ENCODE results near the gene AACS. TPM values are rescaled to one million over a fixed set of nuclear protein-coding genes. Genes with fewer than 3 reads are reported as not detected.

The AACS gene
- total and polyA plus RNA-seq, 2 experiments from 2014 or later = 24.2 to 33.2 TPM

GRCh38 chr12:125149160-125150108, 84.2 kb downstream of the AACS start:
- Histone ChIP-seq H3K27me3 (no peaks in the 10 kb centered on the region), H3K4me1 (ENCODE audit: insufficient read depth) (no peaks in the 10 kb centered on the region), H4K20me1 (ENCODE audit: insufficient read depth, poor library complexity, severe bottlenecking) (no peaks in the 10 kb centered on the region), H3K4me3 (no peak overlapping the region), H3K79me2 (no peaks in the 10 kb centered on the region), H3K36me3 (replicated peaks; ENCODE audit: insufficient read depth, low read depth) (no peaks in the 10 kb centered on the region), H2AFZ (no peak overlapping the region), H3K9me3 (ENCODE audit: low read depth) (no peaks in the 10 kb centered on the region), H3K4me2 (no peak overlapping the region), H3K27ac (no peak overlapping the region), H3K9me2 (replicated peaks; ENCODE audit: insufficient read depth) (no peaks in the 10 kb centered on the region)
- TF ChIP-seq EZH2 (IDR thresholded peaks at IDR 0.05; ENCODE audit: borderline replicate concordance) = no peak
- TF ChIP-seq CTCF (IDR thresholded peaks at IDR 0.05; ENCODE audit: poor library complexity) = no peak
- no peak for TF ChIP-seq EZH2phosphoT487 (IDR thresholded peaks at IDR 0.05; ENCODE audit: low read depth, severe bottlenecking, unreplicated experiment)
- WGBS (ENCODE audit: low lambda C conversion rate, missing lambda C conversion rate) = 92% methylated on average over 11 of the region's 11 CpGs
- no peak for DNase-seq (ENCODE audit: low spot score)

- no peaks in the 10 kb centered on the region for H3K79me2 ChIP-seq
- no peak for DNase-seq (ENCODE audit: low spot score)
- no peaks in the 10 kb centered on the region for H3K9me3 ChIP-seq (ENCODE audit: low read depth)
- no peak overlapping the region for H3K27ac ChIP-seq
- TF ChIP-seq EZH2 (IDR thresholded peaks at IDR 0.05; ENCODE audit: borderline replicate concordance) = no peak
- TF ChIP-seq EZH2phosphoT487 (IDR thresholded peaks at IDR 0.05; ENCODE audit: low read depth, severe bottlenecking, unreplicated experiment) = no peak
- 92% methylated on average over 9 of the region's 9 CpGs for WGBS (ENCODE audit: low lambda C conversion rate, missing lambda C conversion rate)
- no peak overlapping the region for H3K4me2 ChIP-seq
- no peak overlapping the region for H2AFZ ChIP-seq
- no peaks in the 10 kb centered on the region for H3K4me1 ChIP-seq (ENCODE audit: insufficient read depth)
- no peaks in the 10 kb centered on the region for H4K20me1 ChIP-seq (ENCODE audit: insufficient read depth, poor library complexity, severe bottlenecking)
- no peaks in the 10 kb centered on the region for H3K9me2 ChIP-seq (replicated peaks; ENCODE audit: insufficient read depth)
- H3K4me3 ChIP-seq = no peak overlapping the region
- no peaks in the 10 kb centered on the region for H3K36me3 ChIP-seq (replicated peaks; ENCODE audit: insufficient read depth, low read depth)
- no peaks in the 10 kb centered on the region for H3K27me3 ChIP-seq
Observed at GRCh38 chr12:125151284-125151683, 86.0 kb downstream of the AACS start.

GRCh38 chr12:125152463-125152862, 87.2 kb downstream of the AACS start:
- H3K79me2 ChIP-seq = no peaks in the 10 kb centered on the region
- no peaks in the 10 kb centered on the region for H3K27me3 ChIP-seq
- no peak overlapping the region for H3K4me2 ChIP-seq
- H3K36me3 ChIP-seq (replicated peaks; ENCODE audit: insufficient read depth, low read depth) = no peaks in the 10 kb centered on the region
- no peak for DNase-seq (ENCODE audit: low spot score)
- H3K9me2 ChIP-seq (replicated peaks; ENCODE audit: insufficient read depth) = no peaks in the 10 kb centered on the region
- H3K4me3 ChIP-seq = no peak overlapping the region
- H4K20me1 ChIP-seq (ENCODE audit: insufficient read depth, poor library complexity, severe bottlenecking) = no peaks in the 10 kb centered on the region
- H3K27ac ChIP-seq = no peak overlapping the region
- H3K4me1 ChIP-seq (ENCODE audit: insufficient read depth) = no peaks in the 10 kb centered on the region
- 86% methylated on average over 7 of the region's 7 CpGs for WGBS (ENCODE audit: low lambda C conversion rate, missing lambda C conversion rate)
- no peak overlapping the region for H2AFZ ChIP-seq
- no peaks in the 10 kb centered on the region for H3K9me3 ChIP-seq (ENCODE audit: low read depth)
- TF ChIP-seq EZH2 (IDR thresholded peaks at IDR 0.05; ENCODE audit: borderline replicate concordance) (no peak), EZH2phosphoT487 (IDR thresholded peaks at IDR 0.05; ENCODE audit: low read depth, severe bottlenecking, unreplicated experiment) (no peak), CTCF (IDR thresholded peaks at IDR 0.05; ENCODE audit: poor library complexity) (no peak)

- H4K20me1 ChIP-seq (ENCODE audit: insufficient read depth, poor library complexity, severe bottlenecking) = no peaks in the 10 kb centered on the region
- no peaks in the 10 kb centered on the region for H3K36me3 ChIP-seq (replicated peaks; ENCODE audit: insufficient read depth, low read depth)
- WGBS (ENCODE audit: low lambda C conversion rate, missing lambda C conversion rate) = 82% methylated on average over 6 of the region's 6 CpGs
- no peaks in the 10 kb centered on the region for H3K27me3 ChIP-seq
- no peak overlapping the region for H3K4me2 ChIP-seq
- H3K27ac ChIP-seq = no peak overlapping the region
- H3K9me2 ChIP-seq (replicated peaks; ENCODE audit: insufficient read depth) = no peaks in the 10 kb centered on the region
- H3K4me3 ChIP-seq = no peak overlapping the region
- H3K9me3 ChIP-seq (ENCODE audit: low read depth) = no peaks in the 10 kb centered on the region
- TF ChIP-seq EZH2phosphoT487 (IDR thresholded peaks at IDR 0.05; ENCODE audit: low read depth, severe bottlenecking, unreplicated experiment) (no peak), EZH2 (IDR thresholded peaks at IDR 0.05; ENCODE audit: borderline replicate concordance) (no peak), CTCF (IDR thresholded peaks at IDR 0.05; ENCODE audit: poor library complexity) (no peak)
- no peak for DNase-seq (ENCODE audit: low spot score)
- H3K79me2 ChIP-seq = no peaks in the 10 kb centered on the region
- H2AFZ ChIP-seq = no peak overlapping the region
- H3K4me1 ChIP-seq (ENCODE audit: insufficient read depth) = no peaks in the 10 kb centered on the region
Observed at GRCh38 chr12:125155366-125155765, 90.1 kb downstream of the AACS start.

Data from hepatocyte (in vitro differentiated cells).